GM19395 (cell line): ENCODE results near the gene IMPA2.
"Not testable (repeated sequence)": the region's sequence is repeated elsewhere in the genome, so short reads cannot be mapped to it uniquely, and the experiment has no call there.

Source experiments
- ATAC-seq: cut with Tn5 transposase; IDR thresholded peaks from one replicate; pipeline ENCODE4 v1.9.1; 2021; ENCODE audit warnings: mild to moderate bottlenecking, moderate library complexity; ENCODE audit not compliant: unreplicated experiment

The IMPA2 gene

GRCh38 chr18:12067671-12068070, 86.4 kb downstream of the IMPA2 start:
- ATAC-seq: no peak

GRCh38 chr18:12068316-12068949, 87.1 kb downstream of the IMPA2 start:
- not testable (repeated sequence) for ATAC-seq

DNA sequence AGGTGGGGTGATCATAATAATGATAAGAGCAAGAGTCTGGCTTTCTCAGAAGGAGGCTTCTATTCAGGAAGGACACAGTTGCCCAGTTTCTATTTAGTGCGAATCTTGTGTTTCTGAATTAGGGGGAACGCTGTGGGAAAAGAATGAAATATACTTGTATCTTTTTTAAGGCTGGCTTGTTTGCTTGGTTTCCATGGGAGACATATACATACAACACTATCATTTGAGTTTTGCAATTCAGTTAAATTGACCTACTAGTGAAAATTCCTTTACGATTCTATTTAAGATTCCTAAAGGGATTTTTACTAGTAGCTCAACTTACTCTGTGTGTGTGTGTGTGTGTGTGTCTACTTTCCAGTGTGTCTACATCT, 87.6 kb downstream of the IMPA2 start:
- ATAC-seq: no peak

DNA sequence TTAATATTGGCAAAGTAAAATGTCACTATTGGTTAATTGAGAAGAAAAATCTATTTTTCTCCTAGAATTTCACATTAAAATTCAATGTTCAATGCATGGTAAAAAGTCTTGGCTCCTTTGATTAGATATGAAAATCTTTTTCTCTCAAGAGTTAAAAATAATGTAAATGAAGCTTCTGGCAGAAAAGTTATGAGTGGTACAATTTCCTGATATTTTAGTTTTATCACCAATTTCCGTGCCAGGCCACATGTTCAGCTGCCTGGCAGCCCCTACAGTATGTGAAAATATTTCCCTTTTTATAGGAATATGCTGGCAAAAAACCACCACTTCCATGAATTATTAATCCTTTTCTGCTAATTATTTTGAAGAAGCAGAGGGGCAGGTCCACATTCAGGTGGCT, 89.8 kb downstream of the IMPA2 start:
- not testable (repeated sequence) for ATAC-seq

DNA sequence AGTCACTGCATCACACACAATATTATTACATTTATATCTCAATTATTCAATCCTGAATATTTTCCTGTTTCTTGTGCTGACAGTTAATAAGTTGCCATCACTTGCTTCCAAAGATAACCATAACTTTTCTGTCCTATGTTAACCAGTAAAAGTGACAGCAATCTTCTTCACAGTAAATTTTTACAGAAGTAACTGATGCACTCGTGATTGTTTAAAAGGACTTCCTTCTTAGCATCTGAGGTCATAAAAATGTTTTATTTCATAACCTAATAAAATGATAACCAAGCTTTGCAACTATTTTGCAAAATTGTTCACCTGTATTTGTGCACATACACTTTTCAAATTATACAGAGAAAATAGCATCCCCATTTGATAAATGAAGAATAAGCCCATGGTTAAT, 91.7 kb downstream of the IMPA2 start:
- no peak for ATAC-seq

GRCh38 chr18:12074736-12075135, 93.4 kb downstream of the IMPA2 start:
- ATAC-seq: no peak

- ATAC-seq: no peak
Observed at GRCh38 chr18:12076424-12077140, 95.3 kb downstream of the IMPA2 start.

DNA sequence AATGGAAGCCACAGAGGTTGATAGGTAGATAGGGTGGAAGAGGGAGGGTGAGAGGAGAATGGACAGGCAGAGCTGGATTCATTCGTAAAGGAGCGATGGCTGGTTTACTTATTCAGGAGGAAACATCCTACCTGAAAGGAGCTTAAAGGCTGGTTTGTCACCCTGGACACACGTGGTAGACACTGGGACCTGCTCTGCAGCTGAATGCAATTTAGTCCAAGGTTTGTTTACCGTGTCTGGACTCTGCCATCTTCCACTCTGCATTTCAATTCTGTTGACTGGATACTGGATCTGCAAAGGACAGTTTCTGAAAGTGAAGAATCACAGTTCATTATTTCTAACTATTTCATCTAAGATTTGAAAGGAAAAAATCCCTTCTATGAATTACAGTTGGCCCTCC, 96.7 kb downstream of the IMPA2 start:
- not testable (repeated sequence) for ATAC-seq

DNA sequence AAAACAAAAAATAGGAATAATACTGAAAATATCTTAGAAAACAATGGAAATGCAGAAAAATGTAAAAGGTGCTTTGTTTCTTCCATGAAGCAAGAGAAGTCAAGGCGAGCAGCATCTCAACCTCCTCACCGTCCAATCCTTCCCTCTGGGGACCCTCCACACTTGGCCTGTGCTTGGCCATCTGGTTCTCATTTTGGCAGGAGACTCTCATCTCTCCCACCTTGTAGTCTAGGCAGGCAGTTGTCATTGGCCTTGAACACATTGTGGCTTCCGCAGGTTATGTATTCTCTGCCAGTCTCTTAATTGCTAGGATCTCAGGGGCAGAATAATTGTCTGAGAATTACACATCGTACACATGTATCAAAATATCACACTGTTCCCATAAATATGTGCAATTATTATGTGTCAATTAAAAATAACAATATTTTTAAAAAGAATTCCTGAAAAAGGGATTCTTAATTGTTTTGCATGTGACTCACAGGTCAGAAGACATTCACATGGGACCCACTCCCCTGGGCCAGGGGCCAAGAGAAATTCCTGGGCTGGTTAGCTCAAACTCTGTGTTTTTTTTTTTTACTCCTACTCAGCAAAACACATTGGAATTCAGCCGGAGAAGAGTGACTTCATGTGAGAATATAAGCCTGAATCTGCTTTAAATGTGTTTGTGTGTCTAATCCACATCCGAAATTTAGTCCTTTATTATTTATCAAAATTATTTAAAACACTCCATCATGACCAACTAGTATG, 98.4 kb downstream of the IMPA2 start:
- ATAC-seq: no peak
